ENCODE measurements around the gene RAB3IL1.
"Not testable (repeated sequence)": the region's sequence is repeated elsewhere in the genome, so short reads cannot be mapped to it uniquely, and the experiment has no call there.

RAB3IL1 gene

GRCh38 chr11:61917334-61918109 lies at the start of gene RAB3IL1:
RAB3IL1 (minus strand) TSS chr11:61917566; CDS start chr11:61917367, 199 bp downstream.
- Histone ChIP-seq H3K36me3 (ENCODE audit: control insufficient read depth, low read depth, low read length) (no peaks in the 10 kb centered on the region), H3K4me3 (ENCODE audit: low read length) (peak within 1 kb of the TSS; percentile 49), H3K27me3 (ENCODE audit: control insufficient read depth, insufficient read depth, low read length) (peaks cover 26% of the 10 kb centered on the region), H3K9me3 (ENCODE audit: control insufficient read depth, low read depth, low read length) (no peaks in the 10 kb centered on the region), H3K9ac (ENCODE audit: low read length) (no peak within 1 kb of the TSS), H3K4me1 (ENCODE audit: control insufficient read depth, low read depth, low read length) (no peaks in the 10 kb centered on the region), H3K27ac (ENCODE audit: low read length) (no peak within 1 kb of the TSS)

- H3K27ac ChIP-seq (ENCODE audit: low read length) = peak overlapping the region; percentile 31
Observed at GRCh38 chr11:61966734-61967115, 49.4 kb upstream of the RAB3IL1 start.

GRCh38 chr11:61964666-61965271 lies 47.4 kb upstream of the RAB3IL1 start:
- not testable (repeated sequence) for H3K9ac ChIP-seq (ENCODE audit: low read length); H3K4me3 ChIP-seq (ENCODE audit: low read length); H3K4me1 ChIP-seq (ENCODE audit: control insufficient read depth, low read depth, low read length); H3K27me3 ChIP-seq (ENCODE audit: control insufficient read depth, insufficient read depth, low read length); H3K27ac ChIP-seq (ENCODE audit: low read length); H3K9me3 ChIP-seq (ENCODE audit: control insufficient read depth, low read depth, low read length)
- H3K36me3 ChIP-seq (ENCODE audit: control insufficient read depth, low read depth, low read length) = peaks cover 27% of the 10 kb centered on the region

More at GRCh38 chr11:61966734-61967115, 49.4 kb upstream of the RAB3IL1 start:
- Histone ChIP-seq H3K9me3 (ENCODE audit: control insufficient read depth, low read depth, low read length) (no peaks in the 10 kb centered on the region), H3K4me1 (ENCODE audit: control insufficient read depth, low read depth, low read length) (peaks cover 17% of the 10 kb centered on the region), H3K27me3 (ENCODE audit: control insufficient read depth, insufficient read depth, low read length) (no peaks in the 10 kb centered on the region), H3K4me3 (ENCODE audit: low read length) (peak overlapping the region; percentile 87), H3K36me3 (ENCODE audit: control insufficient read depth, low read depth, low read length) (peaks cover 27% of the 10 kb centered on the region), H3K9ac (ENCODE audit: low read length) (peak overlapping the region; percentile 86)

GRCh38 chr11:61964058-61964665 lies 46.8 kb upstream of the RAB3IL1 start:
- Histone ChIP-seq H3K27me3 (ENCODE audit: control insufficient read depth, insufficient read depth, low read length) (no peaks in the 10 kb centered on the region), H3K27ac (ENCODE audit: low read length) (no peak overlapping the region), H3K4me3 (ENCODE audit: low read length) (no peak overlapping the region), H3K9me3 (ENCODE audit: control insufficient read depth, low read depth, low read length) (no peaks in the 10 kb centered on the region), H3K4me1 (ENCODE audit: control insufficient read depth, low read depth, low read length) (peaks cover 7% of the 10 kb centered on the region), H3K9ac (ENCODE audit: low read length) (no peak overlapping the region), H3K36me3 (ENCODE audit: control insufficient read depth, low read depth, low read length) (peaks cover 27% of the 10 kb centered on the region)

- no peak overlapping the region for H3K27ac ChIP-seq (ENCODE audit: low read length)
- H3K27me3 ChIP-seq (ENCODE audit: control insufficient read depth, insufficient read depth, low read length) = no peaks in the 10 kb centered on the region
- peaks cover 27% of the 10 kb centered on the region for H3K36me3 ChIP-seq (ENCODE audit: control insufficient read depth, low read depth, low read length)
- H3K9ac ChIP-seq (ENCODE audit: low read length) = no peak overlapping the region
- no peaks in the 10 kb centered on the region for H3K9me3 ChIP-seq (ENCODE audit: control insufficient read depth, low read depth, low read length)
- H3K4me3 ChIP-seq (ENCODE audit: low read length) = no peak overlapping the region
- H3K4me1 ChIP-seq (ENCODE audit: control insufficient read depth, low read depth, low read length) = peaks cover 3% of the 10 kb centered on the region
Observed at GRCh38 chr11:61963282-61964057, 46.1 kb upstream of the RAB3IL1 start.

GRCh38 chr11:61963016-61963281 lies 45.6 kb upstream of the RAB3IL1 start:
- no peak overlapping the region for H3K4me3 ChIP-seq (ENCODE audit: low read length)
- H3K27me3 ChIP-seq (ENCODE audit: control insufficient read depth, insufficient read depth, low read length) = no peaks in the 10 kb centered on the region
- no peak overlapping the region for H3K9ac ChIP-seq (ENCODE audit: low read length)
- no peak overlapping the region for H3K27ac ChIP-seq (ENCODE audit: low read length)
- H3K4me1 ChIP-seq (ENCODE audit: control insufficient read depth, low read depth, low read length) = no peaks in the 10 kb centered on the region
- no peaks in the 10 kb centered on the region for H3K9me3 ChIP-seq (ENCODE audit: control insufficient read depth, low read depth, low read length)
- peaks cover 27% of the 10 kb centered on the region for H3K36me3 ChIP-seq (ENCODE audit: control insufficient read depth, low read depth, low read length)

- H3K27ac ChIP-seq (ENCODE audit: low read length) = no peak overlapping the region
Observed at GRCh38 chr11:61962213-61963015, 45.0 kb upstream of the RAB3IL1 start.

GRCh38 chr11:61961570-61962212 lies 44.3 kb upstream of the RAB3IL1 start:
- no peak overlapping the region for H3K27ac ChIP-seq (ENCODE audit: low read length)
- H3K9me3 ChIP-seq (ENCODE audit: control insufficient read depth, low read depth, low read length) = no peaks in the 10 kb centered on the region
- peaks cover 27% of the 10 kb centered on the region for H3K36me3 ChIP-seq (ENCODE audit: control insufficient read depth, low read depth, low read length)
- H3K4me1 ChIP-seq (ENCODE audit: control insufficient read depth, low read depth, low read length) = no peaks in the 10 kb centered on the region
- no peak overlapping the region for H3K4me3 ChIP-seq (ENCODE audit: low read length)
- no peak overlapping the region for H3K9ac ChIP-seq (ENCODE audit: low read length)
- no peaks in the 10 kb centered on the region for H3K27me3 ChIP-seq (ENCODE audit: control insufficient read depth, insufficient read depth, low read length)

More at GRCh38 chr11:61962213-61963015, 45.0 kb upstream of the RAB3IL1 start:
- Histone ChIP-seq H3K9me3 (ENCODE audit: control insufficient read depth, low read depth, low read length) (no peaks in the 10 kb centered on the region), H3K4me3 (ENCODE audit: low read length) (no peak overlapping the region), H3K27me3 (ENCODE audit: control insufficient read depth, insufficient read depth, low read length) (no peaks in the 10 kb centered on the region), H3K4me1 (ENCODE audit: control insufficient read depth, low read depth, low read length) (no peaks in the 10 kb centered on the region), H3K9ac (ENCODE audit: low read length) (no peak overlapping the region), H3K36me3 (ENCODE audit: control insufficient read depth, low read depth, low read length) (peaks cover 27% of the 10 kb centered on the region)

GRCh38 chr11:61960532-61960931 lies 43.2 kb upstream of the RAB3IL1 start:
- Histone ChIP-seq H3K9ac (ENCODE audit: low read length) (no peak overlapping the region), H3K27ac (ENCODE audit: low read length) (no peak overlapping the region), H3K9me3 (ENCODE audit: control insufficient read depth, low read depth, low read length) (no peaks in the 10 kb centered on the region)

GRCh38 chr11:61959678-61960077 lies 42.3 kb upstream of the RAB3IL1 start:
- H3K9ac ChIP-seq (ENCODE audit: low read length) = no peak overlapping the region
- no peak overlapping the region for H3K4me3 ChIP-seq (ENCODE audit: low read length)
- no peaks in the 10 kb centered on the region for H3K9me3 ChIP-seq (ENCODE audit: control insufficient read depth, low read depth, low read length)
- peaks cover 11% of the 10 kb centered on the region for H3K27me3 ChIP-seq (ENCODE audit: control insufficient read depth, insufficient read depth, low read length)
- no peak overlapping the region for H3K27ac ChIP-seq (ENCODE audit: low read length)
- peaks cover 3% of the 10 kb centered on the region for H3K4me1 ChIP-seq (ENCODE audit: control insufficient read depth, low read depth, low read length)
- H3K36me3 ChIP-seq (ENCODE audit: control insufficient read depth, low read depth, low read length) = peaks cover 16% of the 10 kb centered on the region

More at GRCh38 chr11:61960532-61960931, 43.2 kb upstream of the RAB3IL1 start:
- no peaks in the 10 kb centered on the region for H3K4me1 ChIP-seq (ENCODE audit: control insufficient read depth, low read depth, low read length)
- H3K36me3 ChIP-seq (ENCODE audit: control insufficient read depth, low read depth, low read length) = peaks cover 25% of the 10 kb centered on the region
- no peak overlapping the region for H3K4me3 ChIP-seq (ENCODE audit: low read length)
- peaks cover 7% of the 10 kb centered on the region for H3K27me3 ChIP-seq (ENCODE audit: control insufficient read depth, insufficient read depth, low read length)

All from iPS-18a (cell line).